ENCODE measurements around the gene MAD1L1. TPM values are rescaled to one million over a fixed set of nuclear protein-coding genes. Genes with fewer than 3 reads are reported as not detected.

The MAD1L1 gene
- total RNA-seq, 2 donors from 2014 or later = 59.1 to 61.4 TPM

DNA sequence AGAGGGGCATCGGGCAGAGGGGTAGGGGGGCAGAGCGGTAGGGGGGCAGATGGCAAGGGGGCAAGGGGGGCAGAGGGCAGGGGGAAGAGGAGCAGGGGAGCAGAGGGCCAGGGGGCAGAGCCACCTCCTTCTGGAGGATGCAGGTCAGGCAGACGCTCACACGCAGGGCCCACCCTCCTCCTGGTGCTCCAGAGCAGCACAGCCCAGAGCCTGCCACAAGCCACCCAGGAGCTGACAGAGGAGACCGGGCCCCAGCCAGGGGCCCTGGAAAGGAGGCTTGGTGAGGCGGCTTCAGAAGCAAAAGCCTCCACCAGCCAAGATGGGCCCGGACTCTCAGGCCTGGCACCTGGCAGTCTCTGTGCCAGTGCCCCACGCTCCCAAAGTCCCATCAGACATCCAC is 13.1 kb downstream of the MAD1L1 start:
- H3K36me3 Mint-ChIP-seq (ENCODE audit: low read depth) = peaks cover 66% of the 10 kb centered on the region
- Histone ChIP-seq H3K4me1 (ENCODE audit: control insufficient read depth, insufficient read depth, low read length) (no peaks in the 10 kb centered on the region), H3K27me3 (ENCODE audit: control insufficient read depth, insufficient read depth, low read length, poor library complexity, severe bottlenecking) (no peaks in the 10 kb centered on the region), H3K9ac (ENCODE audit: extremely low read depth, low read length, poor library complexity, severe bottlenecking) (no peak overlapping the region), H3K27ac (ENCODE audit: low read depth, low read length) (no peak overlapping the region), H3K4me3 (ENCODE audit: low read length) (no peak overlapping the region), H3K36me3 (ENCODE audit: control insufficient read depth, insufficient read depth, low read length) (peaks cover 56% of the 10 kb centered on the region), H3K9me3 (ENCODE audit: control insufficient read depth, low read length) (no peaks in the 10 kb centered on the region)
- H3K4me3 Mint-ChIP-seq = no peak overlapping the region
- H3K27ac Mint-ChIP-seq = no peak overlapping the region
- TF ChIP-seq, protein P1, sequence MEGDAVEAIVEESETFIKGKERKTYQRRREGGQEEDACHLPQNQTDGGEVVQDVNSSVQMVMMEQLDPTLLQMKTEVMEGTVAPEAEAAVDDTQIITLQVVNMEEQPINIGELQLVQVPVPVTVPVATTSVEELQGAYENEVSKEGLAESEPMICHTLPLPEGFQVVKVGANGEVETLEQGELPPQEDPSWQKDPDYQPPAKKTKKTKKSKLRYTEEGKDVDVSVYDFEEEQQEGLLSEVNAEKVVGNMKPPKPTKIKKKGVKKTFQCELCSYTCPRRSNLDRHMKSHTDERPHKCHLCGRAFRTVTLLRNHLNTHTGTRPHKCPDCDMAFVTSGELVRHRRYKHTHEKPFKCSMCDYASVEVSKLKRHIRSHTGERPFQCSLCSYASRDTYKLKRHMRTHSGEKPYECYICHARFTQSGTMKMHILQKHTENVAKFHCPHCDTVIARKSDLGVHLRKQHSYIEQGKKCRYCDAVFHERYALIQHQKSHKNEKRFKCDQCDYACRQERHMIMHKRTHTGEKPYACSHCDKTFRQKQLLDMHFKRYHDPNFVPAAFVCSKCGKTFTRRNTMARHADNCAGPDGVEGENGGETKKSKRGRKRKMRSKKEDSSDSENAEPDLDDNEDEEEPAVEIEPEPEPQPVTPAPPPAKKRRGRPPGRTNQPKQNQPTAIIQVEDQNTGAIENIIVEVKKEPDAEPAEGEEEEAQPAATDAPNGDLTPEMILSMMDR (conservative IDR thresholded peaks at IDR 0.05) = no peak
- peaks cover 5% of the 10 kb centered on the region for H3K4me1 Mint-ChIP-seq
- no peak for DNase-seq
- no peaks in the 10 kb centered on the region for H3K9me3 Mint-ChIP-seq
- H3K27me3 Mint-ChIP-seq (ENCODE audit: insufficient read depth) = no peaks in the 10 kb centered on the region
- WGBS, 2 experiments (ENCODE audit: insufficient coverage in 1 of 2, insufficient read length in 1 of 2) = 87 to 100% methylated on average over 1 to 8 of the region's 8 CpGs

DNA sequence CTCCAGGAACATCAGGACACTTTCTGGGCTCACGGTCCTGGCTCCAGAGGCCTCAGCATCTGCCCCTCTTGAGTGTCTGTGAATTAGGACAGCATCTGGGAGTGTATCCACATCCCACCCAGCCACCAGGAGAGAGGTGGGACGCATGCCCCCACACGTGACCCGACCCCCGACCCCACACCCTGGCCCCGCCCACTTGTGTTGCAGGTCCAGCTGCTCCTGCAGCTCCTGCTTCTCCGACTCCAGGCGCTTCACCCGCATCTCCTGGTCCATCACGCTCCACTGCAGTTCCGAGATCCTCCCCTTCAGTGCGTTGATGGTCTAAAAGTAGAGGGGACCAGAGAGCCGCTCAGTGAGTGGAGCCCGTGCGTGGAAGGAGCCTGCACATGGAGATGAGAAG is 13.6 kb downstream of the MAD1L1 start:
- Mint-ChIP-seq H3K4me3 (no peak overlapping the region), H3K9me3 (no peaks in the 10 kb centered on the region), H3K27me3 (ENCODE audit: insufficient read depth) (no peaks in the 10 kb centered on the region), H3K36me3 (ENCODE audit: low read depth) (peaks cover 67% of the 10 kb centered on the region), H3K4me1 (peaks cover 5% of the 10 kb centered on the region), H3K27ac (no peak overlapping the region)
- TF ChIP-seq, protein P1 (conservative IDR thresholded peaks at IDR 0.05) = no peak
- WGBS, 2 experiments (ENCODE audit: insufficient coverage in 1 of 2, insufficient read length in 1 of 2) = 95 to 97% methylated on average over 14 to 15 of the region's 15 CpGs
- Histone ChIP-seq H3K27me3 (ENCODE audit: control insufficient read depth, insufficient read depth, low read length, poor library complexity, severe bottlenecking) (no peaks in the 10 kb centered on the region), H3K9ac (ENCODE audit: extremely low read depth, low read length, poor library complexity, severe bottlenecking) (no peak overlapping the region), H3K9me3 (ENCODE audit: control insufficient read depth, low read length) (no peaks in the 10 kb centered on the region), H3K27ac (ENCODE audit: low read depth, low read length) (no peak overlapping the region), H3K4me1 (ENCODE audit: control insufficient read depth, insufficient read depth, low read length) (no peaks in the 10 kb centered on the region), H3K4me3 (ENCODE audit: low read length) (no peak overlapping the region), H3K36me3 (ENCODE audit: control insufficient read depth, insufficient read depth, low read length) (peaks cover 58% of the 10 kb centered on the region)
- no peak for DNase-seq

DNA sequence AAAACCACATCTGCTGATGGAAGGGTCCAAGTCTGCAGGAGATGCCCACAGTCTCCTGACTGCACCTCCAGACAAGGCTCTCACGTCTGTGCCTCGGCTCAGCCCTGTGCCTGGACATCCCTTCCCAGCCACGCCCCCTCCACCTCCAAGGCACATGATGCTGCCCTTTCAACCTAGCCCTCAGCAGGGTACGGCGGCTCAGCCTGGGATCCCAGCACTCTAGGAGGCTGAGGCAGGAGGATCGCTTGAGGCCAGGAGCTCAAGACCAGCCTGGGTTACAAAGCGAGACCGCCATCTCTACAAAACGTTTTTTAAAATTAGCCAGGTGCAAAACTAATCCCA is 14.3 kb downstream of the MAD1L1 start:
- Mint-ChIP-seq H3K4me3 (no peak overlapping the region), H3K27me3 (ENCODE audit: insufficient read depth) (no peaks in the 10 kb centered on the region), H3K27ac (no peak overlapping the region), H3K4me1 (peaks cover 5% of the 10 kb centered on the region), H3K9me3 (no peaks in the 10 kb centered on the region), H3K36me3 (ENCODE audit: low read depth) (peaks cover 72% of the 10 kb centered on the region)
- 88 to 94% methylated on average over 6 to 9 of the region's 9 CpGs for WGBS, 2 experiments (ENCODE audit: insufficient coverage in 1 of 2, insufficient read length in 1 of 2)
- Histone ChIP-seq H3K9me3 (ENCODE audit: control insufficient read depth, low read length) (no peaks in the 10 kb centered on the region), H3K9ac (ENCODE audit: extremely low read depth, low read length, poor library complexity, severe bottlenecking) (no peak overlapping the region), H3K27ac (ENCODE audit: low read depth, low read length) (no peak overlapping the region), H3K36me3 (ENCODE audit: control insufficient read depth, insufficient read depth, low read length) (peaks cover 65% of the 10 kb centered on the region), H3K4me3 (ENCODE audit: low read length) (no peak overlapping the region), H3K4me1 (ENCODE audit: control insufficient read depth, insufficient read depth, low read length) (no peaks in the 10 kb centered on the region), H3K27me3 (ENCODE audit: control insufficient read depth, insufficient read depth, low read length, poor library complexity, severe bottlenecking) (no peaks in the 10 kb centered on the region)
- TF ChIP-seq, protein P1 (conservative IDR thresholded peaks at IDR 0.05) = no peak
- DNase-seq = no peak

All from endodermal cell (in vitro differentiated cells).